Fibroblast of villous mesenchyme (primary cell): ENCODE results near the gene PDLIM1. TPM values are rescaled to one million over a fixed set of nuclear protein-coding genes. Genes with fewer than 3 reads are reported as not detected.
"Not testable (repeated sequence)": the region's sequence is repeated elsewhere in the genome, so short reads cannot be mapped to it uniquely, and the experiment has no call there.

Source experiments
- DNase-seq: peaks from one replicate; pipeline ENCODE4 v3.0.0-alpha.2; 2010; ENCODE audit warnings: low read depth
- H3K4me3 ChIP-seq: 2 replicates; pipeline ENCODE4 v1.5.1; 2011; ENCODE audit warnings: low read depth, mild to moderate bottlenecking, low read length
- total RNA-seq: library from RNA; depleted of rRNA; stranded (reverse); fragments of >200 nt; gene quantifications from 2 replicates; pipeline ENCODE4 v1.2.3, GENCODE V29; 2012
- TF ChIP-seq, protein P1 (sequence below): IDR thresholded peaks from 2 replicates; pipeline ENCODE4 v1.5.1; 2012; ENCODE audit warnings: low read depth, mild to moderate bottlenecking, low read length; ENCODE audit not compliant: insufficient read depth

Gene PDLIM1
- total RNA-seq, 1 donor = 75.6 TPM

GRCh38 chr10:95240811-95241210, 50.0 kb downstream of the PDLIM1 start:
- no peak overlapping the region for H3K4me3 ChIP-seq
- TF ChIP-seq, protein P1, sequence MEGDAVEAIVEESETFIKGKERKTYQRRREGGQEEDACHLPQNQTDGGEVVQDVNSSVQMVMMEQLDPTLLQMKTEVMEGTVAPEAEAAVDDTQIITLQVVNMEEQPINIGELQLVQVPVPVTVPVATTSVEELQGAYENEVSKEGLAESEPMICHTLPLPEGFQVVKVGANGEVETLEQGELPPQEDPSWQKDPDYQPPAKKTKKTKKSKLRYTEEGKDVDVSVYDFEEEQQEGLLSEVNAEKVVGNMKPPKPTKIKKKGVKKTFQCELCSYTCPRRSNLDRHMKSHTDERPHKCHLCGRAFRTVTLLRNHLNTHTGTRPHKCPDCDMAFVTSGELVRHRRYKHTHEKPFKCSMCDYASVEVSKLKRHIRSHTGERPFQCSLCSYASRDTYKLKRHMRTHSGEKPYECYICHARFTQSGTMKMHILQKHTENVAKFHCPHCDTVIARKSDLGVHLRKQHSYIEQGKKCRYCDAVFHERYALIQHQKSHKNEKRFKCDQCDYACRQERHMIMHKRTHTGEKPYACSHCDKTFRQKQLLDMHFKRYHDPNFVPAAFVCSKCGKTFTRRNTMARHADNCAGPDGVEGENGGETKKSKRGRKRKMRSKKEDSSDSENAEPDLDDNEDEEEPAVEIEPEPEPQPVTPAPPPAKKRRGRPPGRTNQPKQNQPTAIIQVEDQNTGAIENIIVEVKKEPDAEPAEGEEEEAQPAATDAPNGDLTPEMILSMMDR = no peak
- no peak for DNase-seq

GRCh38 chr10:95240096-95240495, 50.7 kb downstream of the PDLIM1 start:
- H3K4me3 ChIP-seq, DNase-seq: not testable (repeated sequence)

- TF ChIP-seq, protein P1 = no peak
- peak; percentile 33 for DNase-seq
- H3K4me3 ChIP-seq = no peak overlapping the region
These were observed 53.2 kb downstream of the PDLIM1 start for GRCh38 chr10:95237376-95238170.

DNA sequence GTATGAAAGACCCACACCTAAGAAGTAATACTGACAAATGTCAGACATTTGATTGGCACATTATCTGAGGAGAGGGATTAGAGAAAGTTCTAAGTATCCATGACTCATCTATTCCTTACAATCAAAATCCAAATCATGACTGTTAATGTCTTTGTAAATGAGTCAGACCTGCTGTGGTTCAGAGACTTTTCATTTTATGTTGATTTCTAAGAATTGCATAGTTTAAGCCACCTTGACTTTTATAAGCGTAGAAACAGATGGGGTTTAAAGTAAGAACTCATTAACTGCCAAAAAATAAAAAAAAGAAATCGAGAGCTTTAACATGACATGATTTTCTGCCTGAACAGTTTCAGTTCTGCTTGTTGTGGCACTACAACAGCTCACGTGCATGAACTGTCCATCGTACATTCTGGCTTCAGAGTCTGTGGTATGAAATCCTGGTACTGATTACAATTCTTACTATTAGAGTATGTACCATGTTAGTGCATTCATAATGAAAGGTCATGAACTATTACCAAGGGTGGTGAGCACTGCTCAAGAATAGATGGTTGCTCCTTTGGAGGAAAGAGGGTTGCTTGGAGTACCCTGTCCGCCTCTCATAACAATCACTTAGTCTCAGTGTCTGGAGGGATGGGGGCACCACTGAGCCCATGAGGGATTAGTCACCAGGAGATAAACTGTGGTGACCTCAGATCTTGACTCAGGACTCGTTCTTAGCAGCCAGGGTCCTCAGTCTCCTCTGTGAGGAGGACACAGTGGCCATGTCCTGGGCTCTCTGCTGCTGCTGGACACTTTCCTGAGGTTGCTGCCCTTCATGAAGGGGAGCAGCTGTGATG, 54.5 kb downstream of the PDLIM1 start:
- no peak overlapping the region for H3K4me3 ChIP-seq

DNA sequence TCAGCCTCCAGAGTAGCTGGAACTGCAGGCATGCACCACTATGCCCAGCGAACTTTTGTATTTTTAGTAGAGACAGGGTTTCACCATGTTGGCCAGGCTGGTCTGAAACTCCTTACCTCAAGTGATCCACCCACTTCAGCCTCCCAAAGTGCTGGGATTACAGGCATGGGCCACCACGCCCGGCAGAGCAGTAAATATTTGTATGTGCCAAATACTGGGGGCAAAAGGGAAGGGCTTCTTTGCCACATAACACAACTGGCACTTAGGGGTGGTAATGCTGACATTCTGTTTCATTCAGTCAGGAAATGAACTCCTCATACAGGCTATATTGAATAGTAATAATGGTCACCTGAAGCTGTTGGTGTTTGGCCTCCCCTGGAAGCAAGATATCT, 55.1 kb downstream of the PDLIM1 start:
- DNase-seq = no peak
- TF ChIP-seq, protein P1 = no peak
- H3K4me3 ChIP-seq = no peak overlapping the region

More for the DNA sequence above, 54.5 kb downstream of the PDLIM1 start:
- TF ChIP-seq, protein P1 = no peak
- peak; percentile 79 for DNase-seq

DNA sequence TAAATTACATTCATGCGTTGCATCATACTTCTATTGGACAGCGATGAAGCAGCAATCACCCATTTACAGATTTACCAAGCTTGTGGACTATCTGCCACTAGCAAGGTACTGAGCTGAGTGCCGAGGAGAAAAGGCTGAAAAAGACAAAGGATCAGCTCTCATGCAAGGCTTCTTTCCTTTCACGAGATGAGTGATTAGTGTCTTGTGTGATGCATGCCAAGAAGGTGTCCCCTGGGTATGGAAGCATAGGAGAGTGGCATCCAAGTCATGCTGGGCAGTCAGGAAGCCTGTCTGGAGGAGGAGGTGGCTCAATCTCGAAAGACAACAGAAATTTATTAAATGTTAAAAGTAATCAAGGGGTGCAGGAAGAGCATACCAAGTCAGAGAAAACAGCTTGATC, 55.9 kb downstream of the PDLIM1 start:
- DNase-seq = no peak
- TF ChIP-seq, protein P1 = no peak
- no peak overlapping the region for H3K4me3 ChIP-seq

GRCh38 chr10:95233377-95234034, 57.3 kb downstream of the PDLIM1 start:
- TF ChIP-seq, protein P1 = no peak
- DNase-seq = no peak
- no peak overlapping the region for H3K4me3 ChIP-seq

- H3K4me3 ChIP-seq = peak overlapping the region; percentile 5
These were observed 59.9 kb downstream of the PDLIM1 start for GRCh38 chr10:95230677-95231586.

More at GRCh38 chr10:95230677-95231586, 59.9 kb downstream of the PDLIM1 start:
- DNase-seq = not testable (repeated sequence)
